Measurements from ENCODE around the gene CIBAR2.

DNA sequence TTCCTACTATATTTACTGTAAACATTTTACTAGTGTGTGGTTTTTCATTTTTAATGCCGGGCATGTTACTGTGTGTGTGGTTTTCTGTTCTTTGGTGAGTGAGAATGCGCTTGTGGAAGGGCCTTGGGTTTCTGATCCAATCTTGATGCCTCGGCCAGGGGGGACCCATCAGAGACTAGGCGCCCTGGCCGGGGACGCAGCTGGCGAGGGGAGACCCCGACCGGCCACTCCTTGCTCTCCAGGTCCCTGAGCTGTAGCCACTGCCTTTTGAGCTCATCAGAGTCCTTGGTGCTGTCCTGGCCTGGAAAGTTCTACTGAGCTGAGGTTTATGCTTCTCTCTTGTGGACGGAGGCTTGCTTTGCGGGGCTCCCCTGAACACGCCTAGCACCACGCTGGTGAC lies 47.2 kb downstream of the CIBAR2 start:
- TF ChIP-seq, protein P1, sequence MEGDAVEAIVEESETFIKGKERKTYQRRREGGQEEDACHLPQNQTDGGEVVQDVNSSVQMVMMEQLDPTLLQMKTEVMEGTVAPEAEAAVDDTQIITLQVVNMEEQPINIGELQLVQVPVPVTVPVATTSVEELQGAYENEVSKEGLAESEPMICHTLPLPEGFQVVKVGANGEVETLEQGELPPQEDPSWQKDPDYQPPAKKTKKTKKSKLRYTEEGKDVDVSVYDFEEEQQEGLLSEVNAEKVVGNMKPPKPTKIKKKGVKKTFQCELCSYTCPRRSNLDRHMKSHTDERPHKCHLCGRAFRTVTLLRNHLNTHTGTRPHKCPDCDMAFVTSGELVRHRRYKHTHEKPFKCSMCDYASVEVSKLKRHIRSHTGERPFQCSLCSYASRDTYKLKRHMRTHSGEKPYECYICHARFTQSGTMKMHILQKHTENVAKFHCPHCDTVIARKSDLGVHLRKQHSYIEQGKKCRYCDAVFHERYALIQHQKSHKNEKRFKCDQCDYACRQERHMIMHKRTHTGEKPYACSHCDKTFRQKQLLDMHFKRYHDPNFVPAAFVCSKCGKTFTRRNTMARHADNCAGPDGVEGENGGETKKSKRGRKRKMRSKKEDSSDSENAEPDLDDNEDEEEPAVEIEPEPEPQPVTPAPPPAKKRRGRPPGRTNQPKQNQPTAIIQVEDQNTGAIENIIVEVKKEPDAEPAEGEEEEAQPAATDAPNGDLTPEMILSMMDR (IDR thresholded peaks at IDR 0.05): no peak
- TF ChIP-seq POLR2A (IDR thresholded peaks at IDR 0.05) (no peak), EP300 (IDR thresholded peaks at IDR 0.05) (no peak)

All from ovary (tissue), 3 donors.